Tongue (tissue), 2 donors: ENCODE results near the gene TOX2. TPM values are rescaled to one million over a fixed set of nuclear protein-coding genes. Genes with fewer than 3 reads are reported as not detected.

Source experiments
- DNase-seq: peaks from one replicate; pipeline ENCODE4 v3.0.0-alpha.2; 2015
- total RNA-seq: library from RNA; depleted of rRNA; stranded (reverse); fragments of >200 nt; gene quantifications from one replicate; pipeline ENCODE4 v1.2.3, GENCODE V29; 2014

Gene TOX2
- total RNA-seq, 1 donor from 2014 or later, result 0.51 TPM

DNA sequence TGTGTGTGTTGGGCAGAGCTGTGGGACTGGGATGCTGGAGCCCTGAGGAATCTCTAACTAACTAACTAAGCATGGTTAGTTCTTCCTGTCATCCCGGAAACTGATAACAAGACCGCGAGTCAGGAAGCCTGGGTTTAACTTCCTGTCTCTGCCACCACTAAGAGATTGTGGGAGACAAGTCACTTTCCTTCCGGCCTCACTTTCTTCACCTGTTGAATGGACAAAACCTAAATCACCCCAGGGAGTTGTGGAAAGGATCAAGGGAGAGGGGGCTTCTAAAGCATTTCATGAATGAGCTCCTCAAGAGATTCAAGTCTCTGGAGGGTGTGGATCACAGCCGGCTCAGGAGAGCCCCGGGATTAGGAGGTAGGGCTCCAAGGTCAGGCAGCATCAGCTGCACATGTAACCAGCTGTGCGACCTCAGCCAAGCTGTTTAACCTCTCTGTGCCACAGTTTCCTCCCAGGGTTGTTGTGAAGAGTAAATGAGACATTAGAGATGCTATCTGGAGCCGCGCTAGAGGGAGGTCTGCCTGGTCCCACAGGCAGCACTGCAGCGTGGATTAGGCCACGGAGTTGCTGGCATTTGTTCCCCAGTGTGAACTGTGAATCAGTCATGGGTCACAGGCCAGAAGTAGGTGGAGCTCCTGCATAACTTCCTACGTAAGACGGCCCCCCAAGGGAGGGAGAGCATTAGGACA lies 105.1 kb downstream of the TOX2 start:
- DNase-seq, result no peak

DNA sequence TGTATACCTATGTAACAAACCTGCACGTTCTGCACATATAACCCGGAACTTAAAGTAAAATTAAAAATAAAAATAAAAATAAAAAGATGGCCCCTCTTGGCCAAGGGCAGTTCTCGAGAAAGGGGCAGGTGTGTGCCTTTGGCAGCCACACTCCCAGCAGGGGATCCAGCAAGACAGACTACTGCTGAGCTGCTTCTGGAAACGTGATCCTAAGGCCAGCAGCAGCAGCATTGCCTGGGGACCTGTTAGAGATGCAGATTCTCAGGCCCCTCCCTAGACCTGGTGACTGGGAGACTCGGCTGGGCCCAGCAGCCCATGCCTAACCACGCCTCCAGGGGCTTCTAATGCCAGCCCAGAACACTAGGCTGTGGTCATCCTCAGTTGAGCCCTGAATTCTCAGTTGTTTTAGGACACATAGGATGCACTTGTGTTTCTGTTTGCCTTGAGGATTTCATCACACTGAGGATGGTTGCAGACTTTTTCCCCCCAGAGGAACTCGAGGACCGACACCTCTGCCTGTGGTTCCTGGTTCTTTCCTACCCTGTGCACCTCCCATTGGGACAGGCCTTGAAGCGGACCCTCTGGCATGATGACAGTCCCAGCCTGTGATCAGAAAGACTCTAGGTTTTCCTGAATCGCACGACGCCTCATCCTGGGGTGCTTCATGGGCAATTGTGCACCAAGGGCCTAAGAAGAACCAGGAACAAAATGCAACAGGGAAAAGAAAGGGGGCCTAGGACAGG lies 105.9 kb downstream of the TOX2 start:
- no peak for DNase-seq

DNA sequence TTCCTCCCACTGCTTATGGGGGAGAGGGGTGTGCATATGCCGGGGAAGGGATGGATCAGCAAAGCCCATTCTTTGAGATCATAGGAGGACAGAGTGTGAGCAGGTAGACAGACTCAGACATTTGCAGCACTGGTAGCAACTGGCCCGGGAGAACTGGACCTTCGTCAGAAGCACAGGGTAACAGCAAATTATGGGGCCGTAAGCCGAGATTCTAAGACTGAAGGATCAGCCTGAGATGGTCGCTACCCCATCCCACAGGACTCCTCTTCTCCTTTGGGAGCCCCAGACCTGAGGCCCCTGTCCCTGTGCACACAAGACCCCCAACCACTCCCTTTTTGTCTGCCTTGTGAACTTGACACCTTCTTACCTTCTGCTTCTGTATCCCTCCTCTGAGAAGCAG lies 106.5 kb downstream of the TOX2 start:
- DNase-seq, result no peak

GRCh38 chr20:44021900-44022299 lies 107.2 kb downstream of the TOX2 start:
- DNase-seq, result no peak

GRCh38 chr20:44022464-44022863 lies 107.8 kb downstream of the TOX2 start:
- no peak for DNase-seq

GRCh38 chr20:44023515-44024371 lies 109.1 kb downstream of the TOX2 start:
- no peak for DNase-seq

DNA sequence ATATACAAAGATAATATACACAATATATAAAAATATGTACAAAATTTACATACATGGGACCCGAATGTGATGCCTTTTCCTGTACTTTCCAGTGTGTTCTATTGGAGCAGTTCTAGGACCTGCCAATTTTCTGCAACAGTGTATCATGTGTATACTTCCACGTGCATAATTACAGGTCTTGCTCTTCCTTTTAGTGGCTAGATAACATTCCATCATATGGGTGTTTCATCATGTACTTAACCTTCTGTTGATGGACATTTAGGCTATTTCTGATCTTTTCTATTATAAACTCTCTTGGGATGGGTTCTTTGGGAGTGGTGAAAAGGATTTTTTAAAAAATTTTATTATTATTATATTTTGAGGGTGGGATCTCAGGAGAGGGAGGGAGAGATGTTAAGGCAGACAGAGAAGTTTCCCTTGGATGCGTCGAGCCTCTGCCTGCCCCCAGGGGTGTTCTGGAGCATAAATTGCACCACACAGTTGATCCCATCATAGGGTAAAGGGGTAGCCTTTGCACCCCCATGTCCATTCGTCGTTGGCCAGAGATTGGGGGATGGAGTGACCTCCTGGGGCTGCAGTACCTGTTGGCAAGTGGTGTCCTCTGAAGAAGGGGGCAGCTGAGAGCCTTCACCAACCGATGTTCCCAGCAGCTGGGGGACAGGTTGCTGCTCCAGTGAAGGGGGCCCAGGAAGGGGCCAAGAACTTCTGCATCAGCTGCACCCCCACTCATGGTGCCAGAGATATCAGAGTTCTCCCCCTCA lies 110.3 kb downstream of the TOX2 start:
- DNase-seq, result no peak

DNA sequence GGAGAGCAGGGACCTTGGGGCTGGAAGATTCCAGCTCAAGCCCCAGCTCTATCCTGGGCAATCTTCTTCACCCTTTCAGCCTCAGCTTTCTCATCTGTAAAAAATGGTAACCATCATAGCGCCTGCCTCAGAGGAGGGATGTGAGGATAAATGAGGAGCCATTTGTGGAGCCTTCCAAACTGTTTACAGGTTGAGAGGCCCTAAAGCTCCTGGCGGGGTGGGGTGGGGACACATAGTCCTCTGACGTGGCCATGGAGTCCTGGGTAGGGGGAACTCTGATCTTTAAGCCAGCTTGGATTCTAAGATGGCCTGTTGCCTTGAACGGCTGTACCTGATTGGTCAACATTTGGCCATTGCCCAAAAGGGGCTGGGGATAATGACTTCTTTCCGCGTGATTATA lies 111.1 kb downstream of the TOX2 start:
- no peak for DNase-seq

GRCh38 chr20:44026647-44027342 lies 112.1 kb downstream of the TOX2 start:
- peak; percentile 21 for DNase-seq

GRCh38 chr20:44027343-44028002 lies 112.8 kb downstream of the TOX2 start:
- no peak for DNase-seq

DNA sequence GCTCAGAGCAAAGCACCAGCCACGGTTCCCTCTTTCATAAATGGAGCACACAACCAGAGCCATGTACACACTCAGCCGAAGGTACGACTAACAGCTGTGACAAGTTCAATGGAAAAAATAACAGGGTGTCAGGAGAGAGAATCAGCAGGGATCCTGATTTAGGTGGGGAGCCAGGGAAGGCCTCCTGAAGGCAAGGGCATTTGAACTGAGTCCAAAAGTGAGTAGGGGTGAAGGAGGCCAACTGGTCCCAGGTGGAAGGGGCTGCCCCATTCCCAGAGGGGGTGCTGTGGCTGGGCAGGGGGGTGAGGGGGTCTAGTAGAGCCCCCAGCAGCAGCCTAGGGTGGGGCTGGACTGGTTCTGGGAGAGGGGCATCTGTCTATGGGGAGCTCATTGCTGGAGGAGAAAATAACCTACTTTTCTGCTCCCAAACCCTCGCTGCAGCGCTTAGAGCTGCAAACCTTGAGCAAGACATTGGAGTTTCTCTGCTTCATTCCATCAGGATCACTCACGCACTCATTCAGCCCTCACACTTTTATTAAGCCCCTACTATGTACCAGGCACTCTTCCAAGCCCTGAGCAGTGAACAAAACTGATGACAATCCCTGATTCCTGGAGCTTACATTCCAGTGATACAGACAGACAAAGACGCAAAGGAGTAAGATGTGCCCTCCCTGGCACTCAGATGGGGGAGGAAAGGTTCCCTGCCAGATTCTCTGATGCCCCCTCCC lies 113.5 kb downstream of the TOX2 start:
- no peak for DNase-seq

GRCh38 chr20:44028868-44029847 lies 114.5 kb downstream of the TOX2 start:
- no peak for DNase-seq

DNA sequence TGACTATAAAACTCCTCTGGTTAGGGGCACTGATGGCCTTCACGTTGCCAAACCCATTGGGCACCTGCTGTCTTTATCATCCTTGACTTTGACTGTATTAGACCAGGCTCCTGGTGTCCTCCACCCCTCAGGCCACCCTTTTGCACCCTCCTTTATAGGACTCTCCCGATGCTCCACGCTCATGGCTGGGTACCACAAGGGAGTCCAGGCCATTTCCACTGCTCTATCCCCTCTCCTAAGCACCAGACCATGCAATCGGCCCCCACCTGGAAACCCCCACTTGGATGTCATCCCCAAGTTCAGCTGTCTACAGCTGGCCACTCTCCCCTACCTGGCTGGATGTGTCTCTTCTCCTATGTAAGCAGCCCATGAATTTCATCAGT lies 115.2 kb downstream of the TOX2 start:
- no peak for DNase-seq

DNA sequence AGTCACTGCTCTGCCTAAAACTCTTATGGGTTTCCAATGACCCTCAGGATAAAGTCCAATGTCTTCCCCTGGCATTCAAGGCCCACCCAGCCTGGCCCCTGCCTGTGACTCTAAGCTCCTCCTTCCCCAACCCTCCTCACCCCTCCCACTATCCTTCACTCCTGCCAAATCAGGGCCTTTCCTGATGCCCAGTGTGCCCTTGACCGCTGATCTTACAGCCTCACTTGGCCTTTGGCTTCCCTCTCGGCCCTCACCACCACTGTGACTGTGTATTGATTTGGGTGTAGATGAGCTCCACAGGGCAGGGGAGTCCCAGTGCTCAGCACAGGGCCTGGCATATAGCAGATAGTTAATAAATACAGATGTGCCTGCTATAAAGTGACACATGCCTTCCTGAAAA lies 115.7 kb downstream of the TOX2 start:
- DNase-seq, result no peak

- peak; percentile 35 for DNase-seq
These were observed 116.4 kb downstream of the TOX2 start for GRCh38 chr20:44031001-44031574.

GRCh38 chr20:44031781-44032582 lies 117.3 kb downstream of the TOX2 start:
- DNase-seq, result no peak

- DNase-seq, result no peak
These were observed 118.1 kb downstream of the TOX2 start for GRCh38 chr20:44032583-44033331.
